HG03378 (cell line): ENCODE measurements around the gene LUZP2.

Experiments
- ATAC-seq: cut with Tn5 transposase; IDR thresholded peaks from one replicate; pipeline ENCODE4 v1.9.1; 2021; ENCODE audit warnings: mild to moderate bottlenecking, moderate library complexity; ENCODE audit not compliant: unreplicated experiment

The LUZP2 gene

GRCh38 chr11:24628224-24628776 is 131.4 kb downstream of the LUZP2 start:
- ATAC-seq: no peak

DNA sequence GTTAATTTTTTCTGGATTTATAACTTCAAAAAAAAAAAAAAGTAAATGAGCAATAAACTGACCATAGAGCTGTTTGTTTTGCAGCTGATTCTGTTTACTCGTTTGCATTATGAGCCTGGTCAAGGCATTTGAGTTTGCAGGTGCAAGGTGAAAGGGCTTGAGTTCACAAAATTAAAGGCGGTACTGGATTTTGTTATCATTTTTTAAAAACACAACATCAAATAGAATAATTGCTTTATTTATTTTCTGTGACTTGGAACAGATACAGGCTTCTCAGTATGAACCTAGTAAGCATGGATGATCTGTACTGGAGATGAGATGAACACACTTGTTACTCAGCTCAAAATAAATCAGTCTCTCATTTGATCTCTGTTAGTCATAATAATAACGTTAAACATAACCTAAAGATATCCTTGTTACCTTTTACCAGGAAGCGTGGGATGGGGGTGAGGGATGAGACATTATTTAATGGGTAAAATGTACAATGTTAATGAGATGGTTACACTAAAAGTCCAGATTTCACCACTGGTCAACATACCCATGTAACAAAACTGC is 137.8 kb downstream of the LUZP2 start:
- ATAC-seq: no peak

DNA sequence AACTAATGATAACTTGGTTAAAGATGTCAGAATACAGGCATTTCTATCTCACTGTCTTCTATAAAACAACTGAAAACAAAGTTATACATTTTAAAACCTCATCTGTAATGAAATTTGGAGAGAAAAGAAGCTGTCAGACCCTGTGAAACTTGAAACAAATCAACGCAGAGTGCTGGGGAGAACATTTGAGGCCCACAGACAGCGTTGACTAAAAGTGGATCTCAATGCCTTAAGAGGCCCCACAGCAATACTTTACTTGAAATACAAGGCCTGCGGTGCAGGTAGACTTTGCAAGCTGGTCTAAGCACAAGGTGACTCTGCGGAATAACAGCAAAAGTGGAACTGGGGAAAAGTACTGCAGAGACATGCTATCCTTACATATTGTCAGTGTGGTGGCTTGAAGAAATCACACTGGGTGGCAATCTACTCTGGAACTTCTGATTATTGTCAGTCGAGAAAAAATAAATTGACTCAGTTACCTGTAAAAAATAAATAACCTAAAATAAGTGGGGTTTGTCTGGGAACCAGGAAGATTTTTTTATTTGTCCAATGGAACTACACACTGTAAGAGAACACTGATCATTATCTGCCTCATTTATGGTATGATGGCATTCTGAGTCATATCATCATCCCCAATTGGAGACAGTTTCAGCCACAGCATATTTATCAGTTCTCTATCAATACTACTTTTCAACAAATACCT is 138.9 kb downstream of the LUZP2 start:
- ATAC-seq: no peak

GRCh38 chr11:24636291-24636629 is 139.4 kb downstream of the LUZP2 start:
- ATAC-seq: no peak

DNA sequence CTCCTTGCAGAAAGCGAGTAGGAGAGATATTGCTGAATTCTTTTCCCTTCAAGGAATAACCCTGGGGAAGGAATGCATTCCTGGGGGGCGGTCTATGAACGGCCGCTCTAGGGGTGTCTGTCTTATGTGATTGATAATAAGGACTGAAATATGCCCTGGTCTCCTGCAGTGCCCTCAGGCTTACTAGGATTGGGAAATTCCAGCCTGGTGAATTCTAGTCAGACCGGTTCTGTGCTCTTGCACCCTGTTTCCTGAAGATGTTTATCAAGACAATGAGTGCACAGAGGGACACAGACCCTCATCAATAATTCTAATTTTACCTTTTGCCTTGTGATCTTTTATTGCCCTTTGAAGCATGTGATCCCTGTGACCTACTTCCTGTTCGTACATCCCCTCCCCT is 140.7 kb downstream of the LUZP2 start:
- no peak for ATAC-seq

DNA sequence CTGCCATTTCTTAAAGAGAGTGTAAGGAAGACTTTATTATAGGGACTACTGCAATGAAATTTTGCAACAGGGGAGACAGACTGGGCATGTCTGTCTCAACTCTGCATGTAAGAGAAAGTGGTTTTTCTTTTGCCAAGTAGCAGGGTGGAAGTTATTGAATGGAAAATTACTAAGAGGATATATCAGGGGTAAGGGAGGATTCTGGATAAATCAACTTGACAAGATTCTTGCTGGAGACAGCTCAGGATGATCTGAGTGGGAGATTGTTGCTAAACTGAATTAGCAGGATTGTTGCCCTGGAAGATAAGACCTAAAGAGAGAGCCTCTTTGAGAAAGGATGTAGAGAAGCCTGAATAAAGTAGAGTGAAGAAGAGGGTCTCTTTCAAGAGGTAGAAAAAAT is 145.8 kb downstream of the LUZP2 start:
- ATAC-seq: no peak

DNA sequence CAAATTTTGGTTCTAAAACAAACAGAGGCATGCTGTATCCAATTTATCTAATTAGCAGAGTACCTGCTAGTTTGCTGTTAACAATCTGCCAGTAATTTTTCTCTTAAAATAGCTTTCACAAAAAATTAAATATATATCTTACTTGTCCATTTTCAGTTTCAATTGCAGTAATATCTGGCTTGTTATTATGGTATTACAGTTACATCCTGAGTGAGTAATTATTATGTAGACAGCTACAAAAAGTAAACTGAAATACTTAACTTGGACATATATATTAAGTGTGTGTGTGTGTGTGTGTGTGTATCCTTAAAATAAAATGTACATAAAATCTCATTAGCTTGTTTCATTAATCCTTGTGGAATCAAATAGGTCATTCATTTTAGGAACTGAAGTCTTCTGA is 148.7 kb downstream of the LUZP2 start:
- no peak for ATAC-seq

DNA sequence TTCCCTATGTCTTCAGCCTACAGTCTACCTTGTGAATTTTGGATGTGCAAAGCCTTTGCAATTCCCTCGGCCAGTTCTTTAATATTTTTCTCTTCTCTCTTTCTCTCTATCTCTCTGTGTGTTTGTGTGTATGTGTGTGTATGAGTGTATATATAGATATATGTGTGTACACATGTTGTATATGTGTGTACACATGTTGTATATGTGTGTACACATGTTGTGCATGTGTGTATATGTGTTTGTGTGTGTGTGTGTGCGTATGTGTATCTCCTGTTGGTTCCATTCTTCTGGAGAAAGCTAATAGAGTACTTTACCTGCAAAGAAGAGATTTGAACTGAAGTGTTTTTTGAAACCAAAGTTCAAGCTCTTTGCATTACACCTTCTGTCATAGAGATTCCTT is 155.0 kb downstream of the LUZP2 start:
- no peak for ATAC-seq

GRCh38 chr11:24653901-24654300 is 157.0 kb downstream of the LUZP2 start:
- no peak for ATAC-seq

GRCh38 chr11:24661331-24661730 is 164.5 kb downstream of the LUZP2 start:
- ATAC-seq: no peak

GRCh38 chr11:24664399-24664798 is 167.5 kb downstream of the LUZP2 start:
- ATAC-seq: no peak

- no peak for ATAC-seq
Observed at GRCh38 chr11:24667353-24667968, 170.6 kb downstream of the LUZP2 start.

- ATAC-seq: no peak
Observed at GRCh38 chr11:24678703-24679348, 182.0 kb downstream of the LUZP2 start.

- no peak for ATAC-seq
Observed at GRCh38 chr11:24679821-24680351, 183.0 kb downstream of the LUZP2 start.

GRCh38 chr11:24683583-24683982 is 186.7 kb downstream of the LUZP2 start:
- no peak for ATAC-seq

DNA sequence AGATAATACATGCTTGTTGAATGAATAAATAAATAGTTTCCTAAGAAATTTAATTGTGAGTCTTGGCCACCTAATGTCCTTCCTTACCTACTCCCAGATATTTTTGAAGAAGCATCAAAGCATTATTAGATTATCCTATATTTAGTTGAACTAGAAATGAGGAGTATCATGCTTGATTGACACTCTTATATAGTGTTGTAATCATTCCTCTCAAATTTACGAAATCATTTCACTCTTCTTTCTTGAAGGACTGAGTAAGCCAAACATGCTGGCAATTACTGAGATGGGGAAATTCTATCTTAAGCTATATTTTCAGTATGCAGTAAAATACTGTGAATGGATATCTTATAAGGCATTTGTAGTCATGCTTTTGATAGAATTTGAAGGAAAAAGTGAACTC is 189.0 kb downstream of the LUZP2 start:
- ATAC-seq: no peak

DNA sequence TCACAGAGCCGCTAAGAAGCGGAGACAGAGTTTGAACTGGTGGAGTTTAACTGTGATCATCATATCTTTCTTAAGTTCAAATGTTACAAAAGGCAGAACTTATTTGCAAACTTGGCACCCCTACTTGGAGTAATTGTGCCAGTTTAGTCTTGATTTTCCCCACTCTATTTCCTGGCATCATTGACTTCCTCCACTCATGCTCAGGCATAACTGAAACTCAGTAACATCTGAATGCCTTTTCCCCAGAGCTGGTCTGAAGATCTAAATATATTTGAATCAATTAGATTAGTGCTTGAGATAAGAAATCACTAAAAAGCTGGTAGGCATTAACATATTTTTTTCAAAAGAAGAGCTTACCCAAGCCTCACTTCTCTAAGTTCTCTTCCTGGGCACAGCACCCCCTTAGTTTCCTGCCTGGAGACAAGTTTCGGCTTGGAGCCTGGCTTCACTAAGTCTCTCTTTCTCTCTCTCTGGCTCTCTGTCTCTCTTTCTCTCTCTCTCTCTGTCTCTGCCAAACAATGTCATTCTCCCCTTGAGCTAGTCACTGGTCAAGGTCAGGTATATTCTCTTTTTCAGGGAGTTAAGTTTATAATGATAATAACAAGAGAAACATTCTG is 190.8 kb downstream of the LUZP2 start:
- no peak for ATAC-seq

- ATAC-seq: no peak
Observed at GRCh38 chr11:24688981-24689380, 192.1 kb downstream of the LUZP2 start.

- no peak for ATAC-seq
Observed at GRCh38 chr11:24697522-24698111, 200.8 kb downstream of the LUZP2 start.

DNA sequence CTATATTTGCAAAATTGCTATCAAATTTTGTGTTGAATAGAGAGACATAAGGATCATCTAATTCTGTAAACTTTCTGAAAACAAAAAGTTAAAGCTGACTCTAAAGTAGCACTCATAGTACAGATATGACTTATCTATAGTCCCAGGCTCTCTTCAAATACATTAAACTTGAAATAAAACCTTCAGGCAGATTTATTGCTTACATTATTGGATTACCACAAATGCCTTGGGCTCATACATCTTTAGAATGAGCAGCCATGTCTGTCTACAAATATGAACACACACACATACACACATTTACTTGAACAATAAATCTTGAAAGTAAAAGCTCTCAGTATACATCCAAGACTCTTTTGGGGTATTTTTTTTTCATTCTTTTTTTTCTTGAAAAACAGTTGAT is 207.9 kb downstream of the LUZP2 start:
- no peak for ATAC-seq

GRCh38 chr11:24705474-24705873 is 208.6 kb downstream of the LUZP2 start:
- ATAC-seq: no peak
